H4 (cell line): ENCODE results near the gene RRN3. TPM values are rescaled to one million over a fixed set of nuclear protein-coding genes. Genes with fewer than 3 reads are reported as not detected.
"Not testable (repeated sequence)": the region's sequence is repeated elsewhere in the genome, so short reads cannot be mapped to it uniquely, and the experiment has no call there.

ENCODE experiments used
- DNase-seq: peaks from one replicate; pipeline ENCODE4 v3.0.0-alpha.2; 2015; ENCODE audit warnings: low spot score
- total RNA-seq: library from RNA; depleted of rRNA; stranded (reverse); fragments of >200 nt; shearing (Covaris generic); gene quantifications from 2 replicates; pipeline ENCODE4 v1.2.3, GENCODE V29; 2014; rRNA removed

The RRN3 gene, protein sequence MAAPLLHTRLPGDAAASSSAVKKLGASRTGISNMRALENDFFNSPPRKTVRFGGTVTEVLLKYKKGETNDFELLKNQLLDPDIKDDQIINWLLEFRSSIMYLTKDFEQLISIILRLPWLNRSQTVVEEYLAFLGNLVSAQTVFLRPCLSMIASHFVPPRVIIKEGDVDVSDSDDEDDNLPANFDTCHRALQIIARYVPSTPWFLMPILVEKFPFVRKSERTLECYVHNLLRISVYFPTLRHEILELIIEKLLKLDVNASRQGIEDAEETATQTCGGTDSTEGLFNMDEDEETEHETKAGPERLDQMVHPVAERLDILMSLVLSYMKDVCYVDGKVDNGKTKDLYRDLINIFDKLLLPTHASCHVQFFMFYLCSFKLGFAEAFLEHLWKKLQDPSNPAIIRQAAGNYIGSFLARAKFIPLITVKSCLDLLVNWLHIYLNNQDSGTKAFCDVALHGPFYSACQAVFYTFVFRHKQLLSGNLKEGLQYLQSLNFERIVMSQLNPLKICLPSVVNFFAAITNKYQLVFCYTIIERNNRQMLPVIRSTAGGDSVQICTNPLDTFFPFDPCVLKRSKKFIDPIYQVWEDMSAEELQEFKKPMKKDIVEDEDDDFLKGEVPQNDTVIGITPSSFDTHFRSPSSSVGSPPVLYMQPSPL
- total RNA-seq: 36.2 and 37.8 TPM in 2 replicates

DNA sequence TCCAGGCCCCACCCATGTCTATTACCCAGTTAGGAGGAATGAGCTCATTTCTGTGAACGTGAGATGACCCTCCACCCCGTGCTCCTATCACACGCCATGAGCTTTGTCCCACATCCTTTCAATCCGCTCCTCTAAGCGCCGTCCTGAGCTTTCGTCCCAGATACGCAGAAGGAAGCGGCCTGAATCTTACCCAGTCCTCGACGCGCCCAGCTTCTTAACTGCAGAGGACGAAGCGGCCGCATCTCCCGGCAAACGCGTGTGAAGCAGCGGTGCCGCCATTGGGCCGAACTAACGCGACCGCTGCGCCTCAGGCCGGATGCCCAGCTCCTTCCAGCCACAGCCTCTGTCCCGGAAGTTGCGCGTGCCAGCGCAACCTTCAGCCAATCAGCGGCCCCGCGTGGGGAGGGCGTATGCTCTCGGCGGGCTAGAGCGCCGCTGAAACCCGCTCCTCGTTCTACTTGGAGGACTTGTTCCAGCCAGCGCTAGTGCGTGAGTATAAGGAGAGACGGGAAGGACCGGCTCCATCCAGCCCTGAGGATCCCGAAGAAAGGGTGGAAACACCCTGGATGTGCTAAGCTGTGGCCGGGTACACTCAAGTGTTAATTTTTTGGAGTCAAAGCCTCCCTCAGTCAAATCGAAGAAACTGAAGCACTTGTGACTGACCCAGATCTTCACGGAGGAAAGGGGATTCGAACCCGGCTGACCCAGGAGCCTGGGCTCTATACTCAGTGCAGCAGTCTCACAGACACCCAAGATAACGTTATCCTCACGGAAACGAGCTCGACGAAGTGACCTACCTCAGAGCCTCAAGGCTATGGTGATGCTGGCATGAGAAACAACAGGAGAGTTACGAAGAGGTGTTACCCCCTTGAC, at the start of gene RRN3:
TSS of gene RRN3 (minus strand) at position 318 of the 873 bp plus-strand sequence. CDS start at position 279, 39 bp downstream.
- peak; percentile 80 for DNase-seq

DNA sequence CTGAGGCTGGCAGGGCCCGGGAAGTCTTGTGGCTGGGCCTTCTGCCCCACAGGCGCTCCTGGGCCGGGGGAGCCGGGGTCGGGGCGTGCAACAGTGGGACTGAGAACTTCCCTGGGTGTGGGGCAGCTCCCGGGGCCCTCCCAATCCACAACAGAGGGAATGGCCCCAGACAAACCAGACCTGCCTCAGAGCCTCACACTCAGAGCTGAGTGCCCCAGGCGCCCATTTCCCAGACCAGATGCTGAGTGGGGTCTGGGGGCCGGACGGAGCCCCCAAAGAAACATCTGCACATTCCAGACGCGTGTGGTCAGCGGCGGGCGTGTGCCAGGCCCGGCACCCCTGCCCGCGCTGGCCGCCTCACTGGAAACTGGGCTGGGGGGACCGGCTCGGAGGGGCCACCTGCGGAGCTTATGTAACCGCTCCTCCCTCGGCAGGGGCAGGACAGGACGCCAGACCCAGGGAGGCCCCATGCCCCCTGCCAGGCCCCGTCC, 49.6 kb upstream of the RRN3 start:
- not testable (repeated sequence) for DNase-seq

DNA sequence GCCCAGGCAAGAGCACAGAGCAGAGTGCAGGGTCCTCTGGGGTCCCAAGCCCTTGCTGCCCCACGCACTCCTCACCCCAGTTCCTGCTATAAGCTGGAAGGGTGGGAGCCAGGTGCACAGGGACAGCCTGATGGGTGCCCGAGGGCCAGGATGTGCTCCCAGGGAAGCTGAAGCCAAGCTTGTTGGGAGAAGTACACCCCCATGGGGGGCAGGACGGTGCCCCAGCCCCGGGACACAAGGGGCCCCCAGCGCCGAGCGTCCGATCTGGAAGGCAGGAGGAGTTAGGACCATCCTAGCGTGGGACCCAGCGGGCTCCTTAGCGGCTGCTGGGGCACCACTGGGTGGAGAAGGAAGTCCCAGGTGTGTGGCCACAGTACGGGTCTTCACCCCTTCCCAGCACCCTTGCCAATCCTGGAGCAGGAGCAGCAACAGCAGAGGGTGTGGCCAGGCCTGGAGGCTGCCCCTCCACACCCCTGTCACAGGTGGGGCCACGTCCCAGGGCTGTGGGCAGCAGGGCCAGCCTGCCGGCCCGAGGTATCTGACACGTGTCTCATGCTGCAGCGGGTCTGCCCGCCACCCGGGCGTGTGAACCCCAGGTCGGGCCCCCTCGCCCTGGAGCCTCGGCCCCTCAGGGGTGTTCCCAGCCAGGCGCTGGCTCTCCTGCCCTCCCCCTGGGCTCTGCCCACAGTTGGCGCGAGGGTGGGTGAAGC, 49.0 kb upstream of the RRN3 start:
- not testable (repeated sequence) for DNase-seq

DNA sequence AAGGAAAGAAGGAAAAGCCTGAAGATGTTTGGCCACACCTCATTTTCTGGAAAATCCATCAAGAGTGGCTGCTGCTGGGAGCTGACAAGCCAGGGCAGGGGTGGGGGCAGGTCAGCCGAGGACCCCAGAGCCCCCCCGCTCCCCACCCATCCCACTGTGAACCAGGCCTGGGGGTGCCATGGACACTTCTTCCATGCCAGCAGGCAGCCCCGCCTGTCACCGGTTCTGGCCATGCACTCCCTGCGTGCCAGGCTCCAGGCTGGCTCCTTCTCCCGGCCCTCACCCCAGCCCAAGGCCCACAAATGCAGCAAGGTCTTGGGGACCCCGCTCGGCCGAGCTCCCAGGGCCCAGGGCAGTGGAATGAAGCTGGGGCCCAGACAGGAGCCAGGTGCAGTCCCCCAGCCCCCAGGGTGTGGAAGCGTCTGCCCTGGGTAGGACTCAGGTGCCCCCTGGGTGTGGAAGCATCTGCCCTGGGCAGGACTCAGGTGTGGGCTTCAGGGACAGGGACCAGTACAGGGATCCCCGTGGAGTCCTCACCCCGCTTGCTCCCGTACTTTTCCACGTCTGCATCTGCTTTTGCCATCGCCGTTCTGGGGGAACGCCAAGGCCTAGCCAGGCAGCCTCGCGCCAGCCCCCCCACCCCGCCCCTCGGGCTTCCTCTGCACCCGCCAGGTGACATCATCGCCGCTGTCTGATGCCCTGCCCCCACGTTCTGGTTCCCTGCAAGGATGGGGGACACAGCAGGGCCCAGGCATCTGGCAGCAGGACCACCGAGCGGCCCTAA, 48.2 kb upstream of the RRN3 start:
- not testable (repeated sequence) for DNase-seq

DNA sequence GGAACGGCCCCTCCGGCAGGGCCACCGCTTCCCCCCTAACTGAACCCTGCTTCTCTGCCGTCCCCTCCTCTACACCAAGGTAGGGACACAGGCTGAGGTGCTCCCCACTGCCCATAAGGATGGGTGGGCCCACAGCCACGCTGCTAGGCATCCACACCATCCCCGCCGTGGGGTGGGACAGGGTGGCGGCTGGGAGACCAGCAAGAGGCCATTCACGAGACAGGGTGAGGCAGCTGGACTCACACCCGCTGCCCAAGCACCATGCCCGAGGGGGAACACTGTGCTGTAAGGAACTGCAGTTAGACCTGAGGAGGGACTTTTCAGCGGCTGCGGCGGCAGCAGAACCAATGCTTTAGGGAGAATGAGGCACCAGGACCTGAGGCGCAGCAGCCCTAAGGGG, 47.5 kb upstream of the RRN3 start:
- DNase-seq: no peak

DNA sequence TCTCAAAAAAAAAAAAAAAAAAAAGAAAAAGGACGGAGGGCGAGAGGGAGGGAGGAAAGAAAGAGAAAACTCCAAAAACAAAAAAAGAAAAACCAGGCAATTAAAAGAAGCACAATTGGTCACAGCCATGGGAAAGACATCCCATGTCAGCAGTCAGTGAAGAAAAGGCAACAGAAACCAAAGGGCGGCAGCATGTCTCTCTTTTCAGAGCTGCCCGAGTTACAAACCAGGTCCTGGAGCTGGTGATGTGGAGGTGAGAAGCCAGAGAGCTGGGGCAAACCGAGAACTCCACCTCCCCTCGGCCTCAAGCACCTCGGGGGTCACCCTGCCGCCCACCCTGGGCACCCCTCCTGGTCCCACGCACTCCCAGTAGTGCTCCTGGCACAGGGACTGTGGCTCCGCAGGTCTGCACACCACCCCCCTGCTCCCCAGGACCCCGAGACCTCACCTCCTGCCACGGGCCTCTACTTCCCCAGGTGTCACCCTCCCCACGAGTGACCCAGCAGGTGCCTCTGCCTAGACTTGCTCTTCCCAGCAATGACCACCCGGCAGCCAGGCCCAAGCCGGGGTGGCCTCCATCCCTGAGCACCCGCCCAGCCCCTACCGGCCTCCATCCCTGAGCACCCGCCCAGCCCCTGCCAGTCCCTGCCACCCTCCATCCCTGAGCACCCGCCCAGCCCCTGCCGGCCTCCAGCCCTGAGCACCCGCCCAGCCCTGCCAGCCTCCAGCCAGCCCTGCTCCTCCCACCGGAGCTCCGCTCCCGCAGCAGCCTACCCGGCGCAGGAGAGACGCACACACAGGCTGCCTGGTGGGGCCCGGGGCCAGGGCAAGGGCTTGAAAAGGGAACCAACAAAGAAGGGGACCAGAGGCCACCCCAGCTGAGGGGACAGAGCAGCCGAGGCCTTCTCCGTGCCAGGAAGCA, 46.6 kb upstream of the RRN3 start:
- DNase-seq: not testable (repeated sequence)

DNA sequence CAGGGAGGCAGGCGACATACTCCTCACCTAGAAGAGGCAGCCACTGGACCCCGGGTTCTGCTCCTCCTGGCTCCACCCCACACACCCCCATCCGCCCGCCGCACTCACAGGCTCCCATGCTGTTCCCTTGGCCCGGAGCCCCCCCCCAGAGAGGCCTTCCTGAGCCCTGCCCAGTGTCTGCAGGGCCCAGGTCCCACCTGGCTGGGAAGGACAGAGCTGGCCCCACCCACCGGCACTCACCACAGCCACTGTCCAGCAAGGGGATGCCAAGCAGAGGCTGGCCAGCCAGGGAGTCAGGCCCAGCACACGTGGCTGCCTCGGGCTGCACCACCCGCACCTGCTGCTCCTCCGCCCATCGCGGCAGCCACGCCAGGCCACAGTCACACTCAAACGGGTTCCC, 43.4 kb upstream of the RRN3 start:
- not testable (repeated sequence) for DNase-seq

DNA sequence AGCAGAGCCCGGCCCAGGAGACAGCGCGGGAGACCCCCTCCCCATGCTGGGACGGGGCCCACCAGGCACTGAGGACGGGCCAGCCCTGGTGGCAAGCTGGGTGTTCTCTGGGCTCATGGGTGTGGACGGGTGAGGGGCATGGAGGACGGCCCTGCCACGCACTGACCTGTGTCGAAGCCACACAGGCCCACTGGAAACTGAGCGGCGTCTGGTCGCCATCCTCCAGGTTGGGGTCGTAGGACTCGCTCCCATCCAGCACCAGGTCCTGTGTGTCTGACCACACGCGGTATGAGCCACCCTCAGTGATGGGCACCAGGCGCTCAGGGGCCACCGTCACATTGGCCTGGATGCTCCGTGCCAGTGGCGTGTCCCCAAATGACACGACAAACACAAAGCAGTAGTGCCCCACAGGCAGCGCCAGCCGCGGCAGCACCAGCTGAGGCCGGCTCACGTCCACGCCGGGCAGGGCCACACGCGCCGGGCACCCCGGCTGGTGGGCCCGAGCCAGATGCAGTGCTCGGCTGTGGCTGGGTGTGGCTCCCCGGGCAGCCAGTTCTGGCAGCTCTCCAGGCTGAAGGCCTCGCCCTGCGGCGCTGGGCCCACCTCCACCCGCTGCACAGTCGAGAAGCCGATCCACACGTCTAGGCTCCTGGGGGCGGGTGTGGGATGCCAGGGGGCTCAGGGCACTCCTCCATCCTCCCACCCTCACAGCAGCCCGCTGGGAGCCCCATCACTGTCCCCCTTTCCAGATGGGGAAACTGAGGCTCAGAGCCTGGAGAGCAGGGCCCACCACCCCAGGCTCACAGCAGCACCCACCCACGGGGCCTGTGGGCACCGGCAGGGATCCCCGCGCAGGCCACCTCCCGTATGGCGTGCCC, 41.6 kb upstream of the RRN3 start:
- not testable (repeated sequence) for DNase-seq

DNA sequence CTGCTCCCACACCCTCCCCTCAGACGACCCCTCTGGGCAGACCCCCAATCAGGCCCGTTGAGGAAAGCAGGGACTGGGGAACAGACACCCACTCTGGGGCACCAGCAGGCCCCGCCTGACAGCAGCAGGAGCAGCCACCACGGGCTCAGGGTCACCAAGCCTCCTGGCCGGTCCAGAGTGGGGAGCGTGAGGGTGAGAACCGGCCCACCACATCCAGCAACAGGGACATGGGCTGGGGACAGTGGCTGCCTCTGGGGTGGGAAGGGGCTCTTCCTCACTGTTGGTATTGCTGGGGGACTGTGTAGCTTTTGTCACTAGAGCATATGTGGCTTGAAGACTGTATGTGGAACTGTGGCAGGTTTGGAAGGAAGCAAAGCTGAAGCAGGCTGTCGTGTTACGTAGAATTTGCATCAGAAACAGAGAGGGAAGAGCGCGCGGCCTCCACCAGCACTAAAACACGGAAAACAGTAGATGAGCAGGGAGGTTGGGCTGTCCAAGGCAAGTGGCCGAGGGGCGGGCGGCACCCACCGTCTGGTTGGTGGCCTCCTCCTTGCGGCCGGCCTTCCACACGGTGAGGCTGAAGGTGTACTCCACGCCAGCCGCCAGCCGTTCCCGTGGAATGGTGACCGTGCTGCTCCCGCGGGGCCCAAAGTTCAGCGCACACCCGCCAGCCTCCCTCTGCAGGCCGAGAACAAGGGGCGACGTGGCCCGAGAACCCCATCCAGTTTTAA, 40.8 kb upstream of the RRN3 start:
- DNase-seq: not testable (repeated sequence)

DNA sequence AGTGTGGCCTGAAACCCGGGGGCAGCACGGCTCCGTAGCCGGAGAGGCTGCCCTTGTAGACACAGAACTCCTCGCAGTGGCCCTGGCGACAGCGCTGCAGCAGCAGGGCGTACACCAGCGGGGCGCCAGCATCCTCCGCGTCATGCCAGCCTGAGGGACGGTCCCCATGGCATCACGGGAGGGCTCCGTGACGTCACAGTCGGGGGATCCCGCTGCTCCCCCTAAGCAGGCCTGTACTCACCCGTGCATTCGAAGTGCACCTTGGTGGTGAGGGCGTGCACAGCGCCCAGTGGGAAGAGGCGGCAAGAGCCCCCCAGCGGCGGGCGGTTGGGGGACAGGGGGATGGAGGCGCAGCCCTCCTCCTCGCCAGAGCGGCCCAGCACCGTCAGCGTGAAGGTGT, 39.5 kb upstream of the RRN3 start:
- not testable (repeated sequence) for DNase-seq

DNA sequence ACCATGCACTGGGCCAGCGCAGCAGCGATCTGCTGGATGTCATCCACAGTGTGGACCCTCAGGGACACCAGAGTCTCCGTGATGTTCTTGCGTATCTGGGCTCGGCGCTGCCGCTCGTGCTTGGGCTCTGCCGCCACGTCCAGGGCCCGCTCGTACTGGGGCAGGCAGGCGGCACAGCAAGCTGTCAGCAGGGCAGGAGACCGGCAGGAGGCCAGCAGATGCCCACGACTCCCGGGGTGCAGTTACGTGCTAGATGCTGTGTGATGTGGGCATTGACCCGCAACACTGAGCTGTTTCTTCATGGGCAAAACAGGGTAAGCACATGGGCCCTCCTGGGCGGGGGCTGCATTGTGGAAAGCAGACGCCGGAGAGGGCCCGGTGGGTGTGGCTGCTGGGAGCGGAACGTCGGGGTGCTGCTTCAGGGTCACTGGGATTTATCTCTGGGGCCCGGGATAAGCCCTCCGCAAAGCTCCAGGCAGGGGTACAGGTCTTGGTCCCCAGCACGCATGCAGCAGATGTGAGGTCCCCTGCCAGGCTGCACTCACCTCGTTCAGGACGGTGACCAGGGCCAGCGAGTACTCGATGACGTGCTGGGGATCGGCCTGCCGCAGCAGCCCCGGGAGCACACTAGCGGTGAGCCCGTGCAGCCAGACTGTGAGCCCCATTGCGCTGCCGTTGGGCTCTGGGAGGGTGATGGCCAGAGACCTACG, 38.8 kb upstream of the RRN3 start:
- not testable (repeated sequence) for DNase-seq

DNA sequence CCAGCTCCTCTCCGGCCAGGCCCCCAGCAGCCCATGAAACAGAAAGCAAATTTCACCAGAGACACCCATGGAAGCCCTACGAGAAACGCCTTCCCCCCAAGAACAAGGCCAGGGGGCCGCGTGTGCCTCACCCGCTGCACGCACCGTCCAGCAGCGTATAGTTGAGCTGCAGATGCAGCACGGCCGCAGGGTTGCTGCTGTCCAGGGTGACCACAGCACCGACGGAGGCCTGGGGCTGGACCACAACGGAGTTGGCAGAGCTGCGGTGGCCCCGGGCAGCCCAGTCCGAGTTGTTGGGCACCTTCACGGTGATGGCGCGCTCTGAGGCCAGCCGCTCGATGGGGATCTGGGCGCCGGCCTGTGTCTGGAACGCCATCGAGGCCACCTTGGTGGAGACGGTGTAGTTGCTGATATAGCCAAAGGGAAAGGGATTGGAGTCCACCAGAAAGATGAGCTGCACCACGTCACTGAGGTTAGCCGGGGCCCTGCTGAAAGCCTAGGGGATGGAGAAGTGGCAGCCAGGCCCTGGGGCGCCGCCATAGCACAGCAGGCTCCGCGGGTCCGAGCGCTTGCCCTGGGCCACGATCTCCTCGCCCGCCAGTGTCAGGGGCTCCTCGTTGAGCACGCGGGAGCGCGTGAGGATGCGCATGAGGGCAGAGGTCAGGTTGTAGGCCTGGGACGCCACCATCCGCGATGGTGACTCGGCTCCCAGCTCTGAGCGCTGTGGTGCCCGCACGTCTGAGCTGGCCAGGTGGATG, 37.0 kb upstream of the RRN3 start:
- DNase-seq: not testable (repeated sequence)

DNA sequence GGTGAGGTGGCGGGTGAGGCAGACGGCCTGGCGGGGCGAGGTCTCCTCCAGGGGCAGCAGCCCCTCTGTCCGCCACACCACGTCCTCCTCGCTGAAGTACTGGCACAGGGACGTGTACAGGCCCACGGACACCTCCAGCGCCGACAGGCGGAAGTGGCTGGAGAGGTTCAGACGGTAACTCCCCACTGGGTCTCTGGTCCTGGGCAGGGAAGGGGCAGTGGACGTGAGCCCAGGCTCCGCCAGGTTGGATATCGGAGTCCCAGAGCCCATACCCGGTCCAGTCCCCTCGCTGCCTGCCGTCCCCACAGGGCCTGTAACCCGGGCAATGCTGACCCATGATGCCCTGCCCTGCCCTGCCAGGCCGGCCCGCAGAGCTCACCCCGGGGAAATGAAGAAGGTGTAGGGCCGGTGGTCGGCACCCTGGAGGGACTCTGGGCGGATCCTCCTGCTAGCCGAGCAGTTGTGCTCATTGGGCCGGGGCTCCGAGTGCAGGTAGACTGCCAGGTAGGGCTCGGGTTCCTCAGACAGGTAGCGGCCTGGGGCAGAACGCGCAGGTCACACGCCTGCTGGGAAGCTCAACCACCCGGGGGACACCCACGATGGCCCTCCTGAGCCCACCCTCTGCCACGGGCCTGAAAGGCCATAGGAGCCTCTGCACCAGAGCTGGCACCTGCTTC, 36.3 kb upstream of the RRN3 start:
- DNase-seq: not testable (repeated sequence)

DNA sequence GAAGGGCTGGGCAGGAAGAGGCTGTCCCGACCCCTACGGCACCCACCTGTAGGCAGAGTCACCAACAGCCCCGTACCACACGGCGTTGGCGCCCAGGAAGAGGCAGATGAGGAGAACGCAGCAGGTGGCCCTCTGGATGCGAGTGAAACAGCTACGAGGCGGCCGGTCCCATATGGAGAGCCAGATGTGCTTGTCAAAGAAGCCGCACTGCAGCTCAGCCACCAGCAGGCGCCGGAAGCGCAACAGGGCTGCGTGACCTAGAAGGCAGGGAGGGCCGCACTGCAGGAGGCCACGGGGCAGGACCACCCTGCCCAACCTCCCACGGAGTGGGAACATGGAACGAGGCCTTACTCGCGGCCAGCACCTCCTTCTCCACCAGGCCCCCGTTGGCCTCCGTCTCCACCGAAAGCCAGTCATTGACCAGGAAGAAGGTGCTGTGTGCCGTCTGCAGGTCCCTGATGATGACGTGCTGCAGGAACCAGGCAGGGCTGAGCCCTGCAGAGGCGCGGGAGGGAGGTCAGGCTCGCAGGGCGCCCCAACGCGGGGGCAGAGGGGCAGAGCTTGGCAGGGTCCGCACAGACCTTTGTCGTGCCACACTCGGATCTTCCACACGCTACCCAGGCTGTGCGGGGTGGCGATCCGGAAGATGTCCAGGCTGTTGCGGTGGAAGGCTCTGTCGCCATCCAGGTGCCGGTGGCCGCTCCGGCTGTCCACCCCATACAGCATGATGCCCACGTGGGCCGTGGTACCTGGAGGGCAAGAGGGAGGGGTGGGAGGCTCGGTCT, 33.8 kb upstream of the RRN3 start:
- not testable (repeated sequence) for DNase-seq
